ENCODE data around the gene KLHDC10. TPM values are rescaled to one million over a fixed set of nuclear protein-coding genes. Genes with fewer than 3 reads are reported as not detected.

Gene KLHDC10
- total RNA-seq, 2 donors from 2014 or later, result 18.7 to 34.7 TPM

DNA sequence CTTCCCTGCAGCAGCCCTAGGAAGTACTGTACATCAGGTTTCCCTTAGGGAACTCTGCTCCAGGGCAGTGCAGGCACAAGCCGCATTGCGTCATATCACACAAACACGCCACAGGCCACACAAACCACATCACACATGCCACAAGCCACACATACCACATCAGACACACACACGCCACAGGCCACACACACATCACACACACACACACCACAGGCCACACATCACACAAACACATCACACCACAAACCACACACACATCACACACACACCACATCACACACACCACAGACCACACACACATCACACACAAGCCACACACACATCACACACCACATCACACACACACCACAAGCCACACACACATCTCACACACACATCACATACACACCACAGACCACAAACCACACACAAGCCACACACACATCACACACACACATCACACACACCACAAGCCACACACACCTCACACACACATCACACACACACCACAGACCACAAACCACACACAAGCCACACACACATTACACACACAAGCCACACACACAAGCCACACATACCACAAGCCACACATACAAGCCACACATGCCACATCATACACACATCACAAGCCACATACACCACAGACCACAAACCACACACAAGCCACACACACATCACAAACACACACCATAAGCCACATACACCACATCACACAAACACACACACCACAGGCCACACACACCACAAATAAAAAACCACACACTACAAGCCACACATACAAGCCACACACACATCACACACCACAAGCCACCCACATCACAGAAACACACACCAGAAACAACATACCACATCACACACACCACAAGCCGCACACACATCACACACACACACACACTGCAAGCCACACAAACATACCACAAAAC lies 81.5 kb downstream of the KLHDC10 start:
- H3K4me3 ChIP-seq, result no peak overlapping the region
- no peaks in the 10 kb centered on the region for H3K9me3 ChIP-seq
- intact Hi-C loops (cut with DNase I), result no loop called here
- H3K27me3 ChIP-seq (replicated peaks; ENCODE audit: insufficient read depth), result no peaks in the 10 kb centered on the region
- H3K36me3 ChIP-seq, result no peaks in the 10 kb centered on the region
- DNase-seq (ENCODE audit: low spot score), result no peak
- TF ChIP-seq CTCF (IDR thresholded peaks at IDR 0.05) (no peak), POLR2A (IDR thresholded peaks at IDR 0.05) (no peak), POLR2AphosphoS5 (IDR thresholded peaks at IDR 0.05) (no peak)
- peaks cover 6% of the 10 kb centered on the region for H3K4me1 ChIP-seq (replicated peaks)
- WGBS, result 92% methylated on average over 5 of the region's 5 CpGs
- no peak overlapping the region for H3K27ac ChIP-seq

DNA sequence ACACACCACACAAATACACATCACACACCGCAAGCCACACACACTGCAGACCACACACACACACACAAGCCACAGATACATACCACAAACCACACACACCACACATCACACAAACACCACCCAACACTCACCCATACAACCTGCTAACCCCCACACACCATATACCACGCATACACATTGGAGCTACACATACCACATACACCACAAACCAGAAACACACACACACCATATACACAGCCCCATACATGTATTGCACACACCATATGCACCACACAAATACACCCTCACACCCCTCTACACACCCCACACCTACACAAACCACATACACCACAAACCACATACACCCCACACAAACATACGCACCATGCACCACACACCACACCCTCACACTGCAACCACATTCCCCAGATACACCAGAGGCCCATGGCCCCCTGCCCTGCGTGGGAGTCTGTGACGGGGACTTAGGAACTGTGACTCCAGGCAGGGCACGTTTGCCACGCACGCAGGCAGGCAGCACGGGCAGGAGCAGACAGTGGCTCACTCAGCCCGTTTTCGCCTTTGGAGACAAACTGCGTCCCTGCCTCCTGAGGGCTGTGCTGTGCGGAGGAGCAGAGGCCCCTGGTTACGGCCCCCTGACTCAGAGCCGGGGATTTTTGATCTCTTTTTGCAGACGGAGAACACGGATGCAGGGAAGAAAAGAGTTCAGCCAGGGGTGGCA lies 82.3 kb downstream of the KLHDC10 start:
- no peak overlapping the region for H3K4me3 ChIP-seq
- intact Hi-C loops (cut with DNase I), result no loop called here
- H3K27ac ChIP-seq, result no peak overlapping the region
- no peak for TF ChIP-seq POLR2A (IDR thresholded peaks at IDR 0.05)
- no peak for TF ChIP-seq CTCF (IDR thresholded peaks at IDR 0.05)
- no peak for TF ChIP-seq POLR2AphosphoS5 (IDR thresholded peaks at IDR 0.05)
- 68% methylated on average over 17 of the region's 17 CpGs for WGBS
- H3K9me3 ChIP-seq, result no peaks in the 10 kb centered on the region
- H3K36me3 ChIP-seq, result no peaks in the 10 kb centered on the region
- H3K27me3 ChIP-seq (replicated peaks; ENCODE audit: insufficient read depth), result no peaks in the 10 kb centered on the region
- no peak for DNase-seq (ENCODE audit: low spot score)
- peaks cover 6% of the 10 kb centered on the region for H3K4me1 ChIP-seq (replicated peaks)

- no peak for TF ChIP-seq CTCF (IDR thresholded peaks at IDR 0.05)
- no peak for TF ChIP-seq POLR2A (IDR thresholded peaks at IDR 0.05)
- no peak for TF ChIP-seq POLR2AphosphoS5 (IDR thresholded peaks at IDR 0.05)
- 72% methylated on average over 29 of the region's 29 CpGs for WGBS
- intact Hi-C loops (cut with DNase I), result no loop called here
- Histone ChIP-seq H3K36me3 (no peaks in the 10 kb centered on the region), H3K27ac (no peak overlapping the region), H3K27me3 (replicated peaks; ENCODE audit: insufficient read depth) (no peaks in the 10 kb centered on the region), H3K9me3 (no peaks in the 10 kb centered on the region), H3K4me1 (replicated peaks) (peaks cover 6% of the 10 kb centered on the region), H3K4me3 (no peak overlapping the region)
- no peak for DNase-seq (ENCODE audit: low spot score)
These were observed 83.0 kb downstream of the KLHDC10 start for GRCh38 chr7:130153211-130153908.

- Histone ChIP-seq H3K27ac (no peak overlapping the region), H3K4me3 (no peak overlapping the region), H3K4me1 (replicated peaks) (peaks cover 6% of the 10 kb centered on the region), H3K27me3 (replicated peaks; ENCODE audit: insufficient read depth) (no peaks in the 10 kb centered on the region), H3K9me3 (no peaks in the 10 kb centered on the region), H3K36me3 (no peaks in the 10 kb centered on the region)
- WGBS, result 40% methylated on average over 2 of the region's 6 CpGs
- TF ChIP-seq CTCF (IDR thresholded peaks at IDR 0.05), result peak in 1 of 4 experiments; percentile 15
- TF ChIP-seq POLR2AphosphoS5 (IDR thresholded peaks at IDR 0.05), result no peak
- no peak for DNase-seq (ENCODE audit: low spot score)
- intact Hi-C loops (cut with DNase I), result no loop called here
These were observed 83.8 kb downstream of the KLHDC10 start for GRCh38 chr7:130154131-130154500.

All from prostate gland (tissue), 2 donors.